NCI-H2196 treated with DMSO at 0.1 percent for 48 hours (cell line): ENCODE data around the gene PLCB1.

ENCODE experiments used
- DNase-seq: peaks from one replicate; lab custom pipeline; 2025; ENCODE audit not compliant: unreplicated experiment; lab: John Stamatoyannopoulos, UW

PLCB1 gene

DNA sequence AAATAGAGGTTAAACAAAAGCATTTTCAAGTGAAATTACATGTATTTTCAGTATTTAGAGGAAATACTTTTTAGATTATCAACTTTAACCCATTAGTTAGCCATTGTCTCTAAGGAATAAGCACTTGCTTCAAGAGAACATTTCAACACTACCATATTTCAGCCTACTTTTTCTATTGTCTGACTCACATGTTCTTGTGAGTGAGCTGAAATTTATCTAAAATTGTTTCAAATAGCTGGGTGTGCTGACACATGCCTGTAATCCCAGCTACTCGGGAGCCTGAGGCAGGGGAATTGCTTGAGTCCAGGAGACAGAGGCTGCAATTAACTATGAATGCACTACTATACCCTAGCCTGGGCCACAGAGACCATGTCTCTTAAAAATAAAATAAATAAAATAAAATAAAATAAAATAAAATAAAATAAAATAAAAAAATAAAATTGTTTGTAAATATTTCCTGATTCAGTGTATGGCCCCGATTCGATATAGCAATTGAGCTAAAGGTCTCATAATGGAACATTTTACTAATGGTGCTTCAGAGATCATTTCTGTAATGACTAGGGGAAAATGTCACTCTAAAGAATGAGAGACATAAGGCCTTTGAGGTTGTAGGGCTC, 612.3 kb downstream of the PLCB1 start:
- no peak for DNase-seq

DNA sequence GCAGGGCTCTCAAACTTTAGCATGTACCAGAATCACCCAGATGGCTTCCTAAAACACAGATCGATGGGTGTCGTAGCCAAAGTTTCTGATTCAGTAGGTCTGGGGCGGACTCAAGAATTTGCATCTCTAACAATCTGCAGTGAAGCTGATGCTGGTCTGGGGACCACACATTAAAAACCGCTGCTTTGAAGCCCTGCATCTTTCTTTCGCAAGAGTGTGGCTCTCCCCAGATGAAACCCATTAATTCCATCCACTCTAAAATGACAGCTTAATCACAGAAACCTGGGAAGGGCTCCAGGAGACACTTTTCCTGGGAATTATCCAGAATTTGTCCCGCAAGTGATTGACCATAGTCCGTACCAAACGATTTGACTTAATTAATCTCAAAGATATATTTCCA, 617.0 kb downstream of the PLCB1 start:
- DNase-seq: no peak

- DNase-seq: no peak
Measured at GRCh38 chr20:8749986-8750385, 617.9 kb downstream of the PLCB1 start.

GRCh38 chr20:8755340-8756118, 623.5 kb downstream of the PLCB1 start:
- DNase-seq: no peak

DNA sequence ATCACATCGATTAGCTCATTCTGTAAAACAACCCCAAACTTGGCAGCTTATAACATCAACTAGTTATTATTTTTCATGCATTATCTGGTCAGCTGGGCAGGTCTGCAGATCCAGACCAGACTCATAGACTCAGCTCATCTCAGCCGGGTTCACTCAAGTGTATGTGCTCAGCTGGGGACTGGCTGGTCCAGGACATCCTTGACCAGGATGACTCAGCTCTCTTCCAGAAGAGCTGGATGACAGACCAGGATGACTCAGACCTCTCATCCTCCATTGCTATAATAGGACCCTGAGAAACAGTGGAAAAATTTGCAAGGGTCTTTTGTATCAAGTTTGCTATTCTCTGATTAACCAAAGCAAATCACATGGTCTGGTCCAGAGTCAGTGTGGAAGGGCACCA, 624.3 kb downstream of the PLCB1 start:
- peak; percentile 53 for DNase-seq

DNA sequence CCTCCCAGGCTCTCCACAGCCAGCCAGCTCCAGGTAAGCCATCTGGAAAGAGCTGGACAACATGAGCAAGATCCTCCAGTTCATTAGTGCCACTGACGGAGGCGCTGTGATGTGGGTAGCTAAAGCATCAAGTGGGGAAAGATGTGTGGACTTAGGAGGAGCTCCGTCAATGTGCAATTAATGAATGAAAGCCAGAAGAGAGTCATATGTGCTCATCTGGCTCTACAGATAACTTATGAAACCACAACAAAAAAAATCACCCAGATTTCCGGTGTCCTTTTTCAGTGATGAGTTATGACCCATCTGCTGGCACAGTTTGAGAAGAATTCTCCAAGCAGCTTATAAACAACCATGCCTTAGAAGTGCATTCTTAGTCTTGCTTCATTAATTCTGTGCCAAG, 625.1 kb downstream of the PLCB1 start:
- DNase-seq: no peak

GRCh38 chr20:8764344-8764962, 632.4 kb downstream of the PLCB1 start:
- no peak for DNase-seq

- DNase-seq: no peak
Measured at GRCh38 chr20:8766868-8767390, 634.9 kb downstream of the PLCB1 start.

DNA sequence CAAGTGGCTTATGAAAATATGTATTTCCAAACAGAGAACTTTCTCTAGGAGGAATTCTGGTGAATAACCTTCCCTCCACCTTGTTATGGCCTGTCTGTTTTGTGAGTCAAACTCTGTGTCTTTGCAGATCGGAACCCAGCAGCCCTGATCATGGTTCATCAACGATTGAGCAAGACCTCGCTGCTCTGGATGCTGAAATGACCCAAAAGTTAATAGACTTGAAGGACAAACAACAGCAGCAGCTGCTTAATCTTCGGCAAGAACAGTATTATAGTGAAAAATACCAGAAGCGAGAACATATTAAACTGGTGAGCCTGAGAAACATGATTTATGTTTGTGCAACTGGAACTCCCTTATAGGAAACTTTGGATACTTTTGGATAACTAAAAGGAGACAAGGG, 642.3 kb downstream of the PLCB1 start:
- no peak for DNase-seq

- DNase-seq: no peak
Measured at GRCh38 chr20:8777911-8778310, 645.8 kb downstream of the PLCB1 start.

GRCh38 chr20:8778387-8778786, 646.3 kb downstream of the PLCB1 start:
- no peak for DNase-seq

- no peak for DNase-seq
Measured at GRCh38 chr20:8780915-8781314, 648.8 kb downstream of the PLCB1 start.

DNA sequence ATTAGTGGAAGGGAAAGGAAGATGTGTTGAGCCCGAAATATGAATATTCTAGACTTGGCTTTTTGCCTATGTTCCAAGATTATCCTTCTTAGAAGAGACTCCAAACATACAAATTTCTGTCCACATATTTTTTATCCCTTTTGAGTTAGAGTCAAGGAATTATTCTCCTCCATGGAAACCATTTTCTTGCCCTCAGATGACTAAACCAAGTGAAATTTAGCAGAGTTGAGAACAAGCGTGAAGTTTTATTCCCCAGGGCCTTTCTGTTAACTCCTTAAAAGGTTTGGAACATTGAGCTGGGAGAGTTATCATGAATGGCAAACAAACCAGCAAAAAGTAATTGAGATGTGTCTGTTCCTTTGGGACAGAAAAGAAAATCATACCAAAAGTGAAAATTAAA, 650.7 kb downstream of the PLCB1 start:
- DNase-seq: no peak

GRCh38 chr20:8783734-8784133, 651.7 kb downstream of the PLCB1 start:
- no peak for DNase-seq

GRCh38 chr20:8786383-8786782, 654.3 kb downstream of the PLCB1 start:
- DNase-seq: no peak

DNA sequence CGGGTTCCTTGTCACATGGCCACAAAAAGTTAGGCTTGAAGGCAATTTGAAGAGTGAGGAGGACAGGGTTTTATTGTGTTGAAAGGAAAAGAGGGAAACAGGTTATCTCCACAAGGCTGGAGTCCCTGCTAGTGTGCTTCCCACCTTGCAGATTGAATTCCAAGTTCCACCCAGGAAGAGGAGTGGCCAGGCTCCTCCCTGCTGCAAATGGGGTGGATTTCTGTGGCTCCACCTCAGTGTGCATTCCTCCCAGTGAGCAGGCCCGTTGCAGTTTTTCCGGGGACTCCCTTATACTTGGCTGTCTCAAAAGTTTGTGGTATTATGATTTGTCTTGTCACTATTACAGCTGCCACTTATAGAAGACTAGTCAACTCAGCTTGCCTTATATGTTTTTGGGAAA, 655.0 kb downstream of the PLCB1 start:
- DNase-seq: no peak

GRCh38 chr20:8788275-8788674, 656.2 kb downstream of the PLCB1 start:
- DNase-seq: no peak

DNA sequence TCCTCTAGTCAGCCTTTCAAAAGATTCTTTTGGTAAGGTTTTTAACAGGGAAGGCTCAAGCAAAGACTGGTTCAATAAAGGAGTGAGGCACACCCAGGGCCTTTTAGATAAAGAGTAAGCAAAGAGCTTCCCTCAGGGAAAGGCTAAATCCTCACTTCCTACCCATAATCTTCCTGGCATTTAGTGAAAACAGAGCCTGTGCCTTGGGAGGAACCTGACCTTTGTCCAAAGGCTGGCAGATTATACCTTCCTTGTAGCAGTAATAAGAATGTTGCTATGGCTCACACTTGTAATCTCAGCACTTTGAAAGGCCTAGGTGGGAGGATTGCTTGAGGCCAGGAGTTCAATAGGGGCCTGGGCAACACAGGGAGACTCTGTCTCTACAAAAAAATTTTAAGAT, 656.8 kb downstream of the PLCB1 start:
- no peak for DNase-seq

DNA sequence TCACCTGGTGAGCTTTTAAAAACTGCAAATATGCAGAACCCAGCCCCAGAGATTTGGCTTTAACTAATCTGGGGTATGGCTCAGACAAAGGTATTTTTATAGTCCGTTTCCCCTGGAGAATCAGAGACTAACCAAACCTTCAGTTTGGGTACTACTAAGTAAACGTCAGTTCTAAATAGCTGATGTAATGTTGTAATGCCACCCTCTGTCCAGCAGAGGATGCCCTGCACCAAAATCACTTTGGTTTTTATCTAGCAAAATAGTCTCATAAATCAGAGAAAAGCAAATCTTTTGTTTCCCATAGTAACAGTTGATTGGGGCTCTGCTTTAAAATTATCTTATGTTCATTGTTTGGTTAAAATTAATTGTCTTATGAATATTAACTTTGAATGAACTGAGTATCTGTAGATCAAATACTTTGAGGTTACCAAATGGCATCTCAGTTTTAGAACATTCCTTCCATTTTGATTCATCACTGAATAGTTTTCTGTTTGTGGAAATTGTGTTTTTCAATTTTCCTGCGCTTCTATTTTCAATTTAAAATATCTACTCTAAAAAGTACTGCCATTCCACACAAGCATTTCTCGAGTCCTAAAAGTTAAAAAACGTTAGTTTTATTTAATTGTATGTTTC, 658.5 kb downstream of the PLCB1 start:
- DNase-seq: peak; percentile 3

- no peak for DNase-seq
Measured at GRCh38 chr20:8795404-8795803, 663.3 kb downstream of the PLCB1 start.

GRCh38 chr20:8796088-8796660, 664.1 kb downstream of the PLCB1 start:
- no peak for DNase-seq
